Cardiac muscle cell (in vitro differentiated cells and primary cell): Measurements from ENCODE around the gene ZNF20. TPM values are rescaled to one million over a fixed set of nuclear protein-coding genes. Genes with fewer than 3 reads are reported as not detected.
A peak's percentile ranks its signal among the peaks of the same experiment; 100 is the strongest.

ENCODE experiments used
- DNase-seq, 2 donors: peaks; one replicate each; pipeline versions ENCODE4 v3.0.0 to v3.0.0-alpha.2; 2010 to 2017; ENCODE audit warnings: low read depth in 1 of 2, low spot score in 1 of 2
- H3K27ac ChIP-seq: fragments of 200-600 bp; sonication (generic); 2 replicates; pipeline ENCODE4 v1.5.1; 2016
- H3K27me3 ChIP-seq: fragments of 200-600 bp; sonication (generic); 2 replicates; pipeline ENCODE4 v1.6.0; 2016; ENCODE audit warnings: control low read depth
- H3K36me3 ChIP-seq: fragments of 200-600 bp; sonication (generic); 2 replicates; pipeline ENCODE4 v1.5.1; 2016; ENCODE audit warnings: control low read depth
- H3K4me1 ChIP-seq: fragments of 200-600 bp; sonication (generic); 2 replicates; pipeline ENCODE4 v1.8.1; 2017; ENCODE audit warnings: low read depth, mild to moderate bottlenecking, mixed run types
- H3K4me3 ChIP-seq: fragments of 200-600 bp; sonication (generic); 2 replicates; pipeline ENCODE4 v1.5.1; 2016; ENCODE audit warnings: mild to moderate bottlenecking
- H3K9me3 ChIP-seq: fragments of 200-600 bp; sonication (generic); 2 replicates; pipeline ENCODE4 v1.5.1; 2017; ENCODE audit warnings: low read depth, mild to moderate bottlenecking, control low read depth
- CTCF ChIP-seq: IDR thresholded peaks from 2 replicates; pipeline ENCODE4 v1.5.1; 2012; ENCODE audit warnings: low read depth, mild to moderate bottlenecking, low read length
- polyA plus RNA-seq: library from polyadenylated mRNA; unstranded; fragments of >200 nt; fragmentation: Nextera tagmentation; extraction: Ambion mirVana; gene quantifications from 2 replicates; pipeline ENCODE4 v1.2.1, GENCODE V29; 2016
- total RNA-seq: library from RNA; depleted of rRNA; stranded (reverse); fragments of >200 nt; gene quantifications from 2 replicates; pipeline ENCODE4 v1.2.3, GENCODE V29; 2016

The ZNF20 gene
- total RNA-seq (6.2 and 7.2 TPM in 2 replicates), polyA plus RNA-seq (2.8 and 3.8 TPM in 2 replicates)

GRCh38 chr19:12139885-12140544, at the start of gene ZNF20:
TSS of gene ZNF20 (minus strand) at chr19:12140350. CDS start at chr19:12140182, 168 bp downstream.
- Histone ChIP-seq H3K27me3 (no peaks in the 10 kb centered on the region), H3K4me1 (peaks cover 6% of the 10 kb centered on the region), H3K27ac (peak within 1 kb of the TSS; percentile 88), H3K9me3 (no peaks in the 10 kb centered on the region), H3K4me3 (peak within 1 kb of the TSS; percentile 76), H3K36me3 (peaks cover 24% of the 10 kb centered on the region)
- DNase-seq: peak; percentile 95 to 98
- peak; percentile 3 for TF ChIP-seq CTCF

- no peaks in the 10 kb centered on the region for H3K27me3 ChIP-seq
- H3K9me3 ChIP-seq: peaks cover 3% of the 10 kb centered on the region
- H3K27ac ChIP-seq: no peak overlapping the region
- no peak overlapping the region for H3K4me3 ChIP-seq
- TF ChIP-seq CTCF: no peak
- no peak for DNase-seq
- no peaks in the 10 kb centered on the region for H3K4me1 ChIP-seq
- H3K36me3 ChIP-seq: peaks cover 22% of the 10 kb centered on the region
Observed at GRCh38 chr19:12187625-12188024, 47.5 kb upstream of the ZNF20 start.

- no peaks in the 10 kb centered on the region for H3K4me1 ChIP-seq
- H3K36me3 ChIP-seq: no peaks in the 10 kb centered on the region
- no peak for TF ChIP-seq CTCF
Observed at GRCh38 chr19:12180377-12180776, 40.2 kb upstream of the ZNF20 start.

GRCh38 chr19:12166626-12167025, 26.5 kb upstream of the ZNF20 start:
- no peak overlapping the region for H3K27ac ChIP-seq
- H3K36me3 ChIP-seq: no peaks in the 10 kb centered on the region
- no peaks in the 10 kb centered on the region for H3K27me3 ChIP-seq
- H3K4me3 ChIP-seq: no peak overlapping the region
- H3K4me1 ChIP-seq: peaks cover 4% of the 10 kb centered on the region
- H3K9me3 ChIP-seq: no peaks in the 10 kb centered on the region
- no peak for DNase-seq
- TF ChIP-seq CTCF: no peak

More at GRCh38 chr19:12180377-12180776, 40.2 kb upstream of the ZNF20 start:
- Histone ChIP-seq H3K27ac (no peak overlapping the region), H3K9me3 (peaks cover 3% of the 10 kb centered on the region), H3K4me3 (no peak overlapping the region), H3K27me3 (no peaks in the 10 kb centered on the region)
- no peak for DNase-seq

- DNase-seq: no peak
- no peaks in the 10 kb centered on the region for H3K9me3 ChIP-seq
Observed at GRCh38 chr19:12163826-12164225, 23.7 kb upstream of the ZNF20 start.

More at GRCh38 chr19:12163826-12164225, 23.7 kb upstream of the ZNF20 start:
- peak overlapping the region; percentile 98 for H3K27ac ChIP-seq
- H3K27me3 ChIP-seq: no peaks in the 10 kb centered on the region
- peak overlapping the region; percentile 84 for H3K4me3 ChIP-seq
- no peaks in the 10 kb centered on the region for H3K36me3 ChIP-seq
- peaks cover 4% of the 10 kb centered on the region for H3K4me1 ChIP-seq
- TF ChIP-seq CTCF: no peak
